Ishikawa (cell line): Measurements from ENCODE around the gene LAMA3.

Source experiments
- CEBPB ChIP-seq: IDR thresholded peaks from 2 replicates; pipeline ENCODE4 v1.6.1; 2012
- CREB1 ChIP-seq: IDR thresholded peaks from 2 replicates; pipeline ENCODE4 v1.6.1; 2012; ENCODE audit warnings: low read depth
- EGR1 ChIP-seq: IDR thresholded peaks from 2 replicates; pipeline ENCODE4 v1.6.1; 2012
- EP300 ChIP-seq: IDR thresholded peaks from 2 replicates; pipeline ENCODE4 v1.6.1; 2012; ENCODE audit warnings: borderline replicate concordance
- FOXM1 ChIP-seq: IDR thresholded peaks from 2 replicates; pipeline ENCODE4 v1.6.1; 2012; ENCODE audit warnings: low read depth, borderline replicate concordance
- NFIC ChIP-seq: IDR thresholded peaks from 2 replicates; pipeline ENCODE4 v1.6.1; 2012
- RAD21 ChIP-seq: IDR thresholded peaks from 2 replicates; pipeline ENCODE4 v1.6.1; 2012; ENCODE audit warnings: low read depth
- TAF1 ChIP-seq: IDR thresholded peaks from 2 replicates; pipeline ENCODE4 v1.6.1; 2012; ENCODE audit warnings: low read depth, mild to moderate bottlenecking
- TCF12 ChIP-seq: IDR thresholded peaks from 2 replicates; pipeline ENCODE4 v1.6.1; 2012; ENCODE audit warnings: low read depth
- TEAD4 ChIP-seq: IDR thresholded peaks from 2 replicates; pipeline ENCODE4 v1.6.1; 2012
- YY1 ChIP-seq: IDR thresholded peaks from 2 replicates; pipeline ENCODE4 v1.6.1; 2012; ENCODE audit warnings: low read depth
- ZBTB7A ChIP-seq: IDR thresholded peaks from 2 replicates; pipeline ENCODE4 v1.6.1; 2012; ENCODE audit warnings: low read depth
- TF ChIP-seq, protein P1 (sequence below): IDR thresholded peaks from 2 replicates; pipeline ENCODE4 v1.6.1; 2012
- TF ChIP-seq, protein P2 (sequence below): IDR thresholded peaks from 2 replicates; pipeline ENCODE4 v1.6.1; 2012
- TF ChIP-seq, protein P3 (sequence below): IDR thresholded peaks from 2 replicates; pipeline ENCODE4 v1.6.1; 2012; ENCODE audit warnings: low read depth, mild to moderate bottlenecking

LAMA3 gene

DNA sequence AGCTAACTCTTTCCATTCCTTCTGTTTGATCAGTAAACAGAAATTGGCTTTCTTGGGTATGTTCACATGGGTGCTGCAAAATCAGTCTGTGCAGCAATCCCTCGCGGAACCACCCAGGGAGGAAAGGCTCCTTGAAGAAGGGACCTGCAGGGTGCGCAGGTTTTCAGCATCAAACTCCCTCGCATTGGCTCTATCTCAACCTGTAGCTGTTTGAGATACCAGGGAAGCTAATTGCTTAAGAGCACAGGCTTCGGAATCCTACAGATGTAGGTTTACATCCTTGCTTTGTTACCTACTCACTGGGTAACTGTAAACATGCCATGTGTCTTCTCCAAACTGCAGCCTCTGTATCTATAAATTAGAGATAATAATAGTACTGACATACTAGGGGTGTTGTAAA is 43.2 kb downstream of the LAMA3 start:
- no peak for TF ChIP-seq NFIC
- no peak for TF ChIP-seq TEAD4
- no peak for TF ChIP-seq TCF12
- TF ChIP-seq, protein P1, sequence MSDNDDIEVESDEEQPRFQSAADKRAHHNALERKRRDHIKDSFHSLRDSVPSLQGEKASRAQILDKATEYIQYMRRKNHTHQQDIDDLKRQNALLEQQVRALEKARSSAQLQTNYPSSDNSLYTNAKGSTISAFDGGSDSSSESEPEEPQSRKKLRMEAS: no peak
- TF ChIP-seq RAD21: no peak
- TF ChIP-seq TAF1: no peak
- TF ChIP-seq, protein P2, sequence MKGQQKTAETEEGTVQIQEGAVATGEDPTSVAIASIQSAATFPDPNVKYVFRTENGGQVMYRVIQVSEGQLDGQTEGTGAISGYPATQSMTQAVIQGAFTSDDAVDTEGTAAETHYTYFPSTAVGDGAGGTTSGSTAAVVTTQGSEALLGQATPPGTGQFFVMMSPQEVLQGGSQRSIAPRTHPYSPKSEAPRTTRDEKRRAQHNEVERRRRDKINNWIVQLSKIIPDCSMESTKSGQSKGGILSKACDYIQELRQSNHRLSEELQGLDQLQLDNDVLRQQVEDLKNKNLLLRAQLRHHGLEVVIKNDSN: no peak
- TF ChIP-seq EP300: no peak
- TF ChIP-seq YY1: no peak
- TF ChIP-seq, protein P3, sequence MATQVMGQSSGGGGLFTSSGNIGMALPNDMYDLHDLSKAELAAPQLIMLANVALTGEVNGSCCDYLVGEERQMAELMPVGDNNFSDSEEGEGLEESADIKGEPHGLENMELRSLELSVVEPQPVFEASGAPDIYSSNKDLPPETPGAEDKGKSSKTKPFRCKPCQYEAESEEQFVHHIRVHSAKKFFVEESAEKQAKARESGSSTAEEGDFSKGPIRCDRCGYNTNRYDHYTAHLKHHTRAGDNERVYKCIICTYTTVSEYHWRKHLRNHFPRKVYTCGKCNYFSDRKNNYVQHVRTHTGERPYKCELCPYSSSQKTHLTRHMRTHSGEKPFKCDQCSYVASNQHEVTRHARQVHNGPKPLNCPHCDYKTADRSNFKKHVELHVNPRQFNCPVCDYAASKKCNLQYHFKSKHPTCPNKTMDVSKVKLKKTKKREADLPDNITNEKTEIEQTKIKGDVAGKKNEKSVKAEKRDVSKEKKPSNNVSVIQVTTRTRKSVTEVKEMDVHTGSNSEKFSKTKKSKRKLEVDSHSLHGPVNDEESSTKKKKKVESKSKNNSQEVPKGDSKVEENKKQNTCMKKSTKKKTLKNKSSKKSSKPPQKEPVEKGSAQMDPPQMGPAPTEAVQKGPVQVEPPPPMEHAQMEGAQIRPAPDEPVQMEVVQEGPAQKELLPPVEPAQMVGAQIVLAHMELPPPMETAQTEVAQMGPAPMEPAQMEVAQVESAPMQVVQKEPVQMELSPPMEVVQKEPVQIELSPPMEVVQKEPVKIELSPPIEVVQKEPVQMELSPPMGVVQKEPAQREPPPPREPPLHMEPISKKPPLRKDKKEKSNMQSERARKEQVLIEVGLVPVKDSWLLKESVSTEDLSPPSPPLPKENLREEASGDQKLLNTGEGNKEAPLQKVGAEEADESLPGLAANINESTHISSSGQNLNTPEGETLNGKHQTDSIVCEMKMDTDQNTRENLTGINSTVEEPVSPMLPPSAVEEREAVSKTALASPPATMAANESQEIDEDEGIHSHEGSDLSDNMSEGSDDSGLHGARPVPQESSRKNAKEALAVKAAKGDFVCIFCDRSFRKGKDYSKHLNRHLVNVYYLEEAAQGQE: no peak
- no peak for TF ChIP-seq EGR1
- no peak for TF ChIP-seq CREB1
- TF ChIP-seq FOXM1: no peak
- no peak for TF ChIP-seq ZBTB7A
- no peak for TF ChIP-seq CEBPB

GRCh38 chr18:23733895-23734294 is 44.6 kb downstream of the LAMA3 start:
- TF ChIP-seq, protein P2: no peak
- TF ChIP-seq YY1: no peak
- no peak for TF ChIP-seq TCF12
- TF ChIP-seq NFIC: no peak
- no peak for TF ChIP-seq RAD21
- TF ChIP-seq TEAD4: no peak
- TF ChIP-seq CREB1: no peak
- TF ChIP-seq, protein P1: no peak
- TF ChIP-seq EGR1: no peak
- TF ChIP-seq FOXM1: no peak
- no peak for TF ChIP-seq ZBTB7A
- TF ChIP-seq TAF1: no peak
- TF ChIP-seq EP300: no peak
- TF ChIP-seq, protein P3: no peak
- no peak for TF ChIP-seq CEBPB

GRCh38 chr18:23735021-23735464 is 45.8 kb downstream of the LAMA3 start:
- TF ChIP-seq, protein P2: no peak
- TF ChIP-seq ZBTB7A (no peak), YY1 (no peak), NFIC (peak; percentile 15; the same call in 1 of the 2 replicates)

GRCh38 chr18:23737578-23737977 is 48.3 kb downstream of the LAMA3 start:
- TF ChIP-seq FOXM1 (no peak), TEAD4 (no peak), RAD21 (no peak), TAF1 (no peak), ZBTB7A (no peak), EGR1 (no peak), CEBPB (no peak), YY1 (no peak), CREB1 (no peak), TCF12 (no peak), NFIC (no peak)
- TF ChIP-seq, protein P2: no peak
- TF ChIP-seq, protein P3: no peak
- TF ChIP-seq, protein P1: no peak
